Tibial nerve (tissue), 4 donors: ENCODE measurements around the gene KCNA10.

Experiments
- EP300 ChIP-seq, 2 donors: sonication (generic); formaldehyde crosslinking; IDR thresholded peaks; one replicate each; pipeline ENCODE4 v1.6.1; 2017; ENCODE audit warnings: antibody characterized with exemption in 2 of 2, mild to moderate bottlenecking in 1 of 2
- POLR2A ChIP-seq, 2 donors: fragments of 450-650 bp; IDR thresholded peaks; one replicate each; pipeline ENCODE4 v1.6.1; 2017; ENCODE audit warnings: antibody characterized with exemption in 2 of 2, mild to moderate bottlenecking in 2 of 2, moderate library complexity in 2 of 2
- TF ChIP-seq, protein P1 (sequence below), 5 experiments: fragments of 200-600 bp in 3 of 5; fragments of 450-650 bp in 2 of 5; sonication (generic) in 3 of 5; IDR thresholded peaks; one replicate each; pipeline ENCODE4 v1.5.1; 2016 to 2019; ENCODE audit warnings: antibody characterized with exemption in 5 of 5, mild to moderate bottlenecking in 3 of 5, moderate library complexity in 2 of 5

DNA sequence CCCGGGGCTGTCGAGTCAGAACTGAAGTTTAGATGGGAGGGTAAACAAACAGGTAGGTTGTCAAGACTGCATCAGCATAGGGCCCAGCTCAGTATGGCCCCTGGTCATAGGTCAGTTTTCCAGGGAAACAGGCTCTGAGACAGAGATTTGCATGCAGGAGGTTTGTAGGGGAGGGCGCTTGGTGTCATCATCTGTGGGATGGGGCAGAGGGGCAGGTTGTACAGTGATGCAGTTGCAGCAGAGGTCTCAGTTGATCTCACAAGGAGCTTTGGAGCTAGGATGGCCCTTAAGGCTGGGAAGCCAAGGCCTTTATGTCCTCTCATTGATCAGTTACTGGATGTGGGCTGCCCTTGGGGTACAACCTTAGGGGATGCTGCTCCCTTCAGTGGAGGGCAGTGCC is 38.5 kb upstream of the KCNA10 start:
- TF ChIP-seq, protein P1, sequence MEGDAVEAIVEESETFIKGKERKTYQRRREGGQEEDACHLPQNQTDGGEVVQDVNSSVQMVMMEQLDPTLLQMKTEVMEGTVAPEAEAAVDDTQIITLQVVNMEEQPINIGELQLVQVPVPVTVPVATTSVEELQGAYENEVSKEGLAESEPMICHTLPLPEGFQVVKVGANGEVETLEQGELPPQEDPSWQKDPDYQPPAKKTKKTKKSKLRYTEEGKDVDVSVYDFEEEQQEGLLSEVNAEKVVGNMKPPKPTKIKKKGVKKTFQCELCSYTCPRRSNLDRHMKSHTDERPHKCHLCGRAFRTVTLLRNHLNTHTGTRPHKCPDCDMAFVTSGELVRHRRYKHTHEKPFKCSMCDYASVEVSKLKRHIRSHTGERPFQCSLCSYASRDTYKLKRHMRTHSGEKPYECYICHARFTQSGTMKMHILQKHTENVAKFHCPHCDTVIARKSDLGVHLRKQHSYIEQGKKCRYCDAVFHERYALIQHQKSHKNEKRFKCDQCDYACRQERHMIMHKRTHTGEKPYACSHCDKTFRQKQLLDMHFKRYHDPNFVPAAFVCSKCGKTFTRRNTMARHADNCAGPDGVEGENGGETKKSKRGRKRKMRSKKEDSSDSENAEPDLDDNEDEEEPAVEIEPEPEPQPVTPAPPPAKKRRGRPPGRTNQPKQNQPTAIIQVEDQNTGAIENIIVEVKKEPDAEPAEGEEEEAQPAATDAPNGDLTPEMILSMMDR (IDR thresholded peaks at IDR 0.05) = no peak
- TF ChIP-seq EP300 (IDR thresholded peaks at IDR 0.05) = no peak
- no peak for TF ChIP-seq POLR2A (IDR thresholded peaks at IDR 0.05)
